ACC112 (cell line): Measurements from ENCODE around the gene KCNK2.

ENCODE experiments used
- H2AFZ ChIP-seq: fragments of 200-600 bp; sonication (generic); one replicate; pipeline ENCODE4 v1.6.0; 2017; ENCODE audit warnings: antibody characterized with exemption, low read length; ENCODE audit not compliant: unreplicated experiment
- H3K27ac ChIP-seq: fragments of 200-600 bp; sonication (generic); 2 replicates; pipeline ENCODE4 v1.5.1; 2014; ENCODE audit warnings: low read depth, mild to moderate bottlenecking, antibody characterized with exemption, low read length, moderate library complexity
- H3K27me3 ChIP-seq: fragments of 200-600 bp; sonication (generic); 2 replicates; pipeline ENCODE4 v1.6.1; 2014; ENCODE audit warnings: mild to moderate bottlenecking, antibody characterized with exemption, low read length, moderate library complexity, mixed read lengths; ENCODE audit not compliant: insufficient read depth
- H3K36me3 ChIP-seq: fragments of 200-600 bp; sonication (generic); 2 replicates; pipeline ENCODE4 v1.6.1; 2016; ENCODE audit warnings: mild to moderate bottlenecking, antibody characterized with exemption, low read length, moderate library complexity, mixed read lengths; ENCODE audit not compliant: insufficient read depth
- H3K4me1 ChIP-seq: fragments of 200-600 bp; sonication (generic); one replicate; pipeline ENCODE4 v1.6.1; 2016; ENCODE audit warnings: low read length, mixed read lengths; ENCODE audit not compliant: insufficient read depth, unreplicated experiment, control insufficient read depth
- H3K4me3 ChIP-seq: fragments of 200-600 bp; sonication (generic); 2 replicates; pipeline ENCODE4 v1.5.1; 2014; ENCODE audit warnings: mild to moderate bottlenecking, low read depth, low read length
- H3K79me2 ChIP-seq: fragments of 200-600 bp; sonication (generic); one replicate; pipeline ENCODE4 v1.6.0; 2016; ENCODE audit warnings: low read length; ENCODE audit not compliant: control insufficient read depth, unreplicated experiment, insufficient read depth

KCNK2 gene

GRCh38 chr1:215202868-215203267, 120.3 kb downstream of the KCNK2 start:
- no peaks in the 10 kb centered on the region for H3K27me3 ChIP-seq
- no peak overlapping the region for H2AFZ ChIP-seq
- H3K79me2 ChIP-seq: no peaks in the 10 kb centered on the region
- H3K36me3 ChIP-seq: no peaks in the 10 kb centered on the region
- no peak overlapping the region for H3K27ac ChIP-seq
- H3K4me3 ChIP-seq: no peak overlapping the region
- no peaks in the 10 kb centered on the region for H3K4me1 ChIP-seq

GRCh38 chr1:215210167-215210566, 127.6 kb downstream of the KCNK2 start:
- Histone ChIP-seq H3K27me3 (no peaks in the 10 kb centered on the region), H3K4me3 (no peak overlapping the region), H3K4me1 (no peaks in the 10 kb centered on the region), H3K36me3 (no peaks in the 10 kb centered on the region), H3K27ac (no peak overlapping the region), H2AFZ (no peak overlapping the region), H3K79me2 (no peaks in the 10 kb centered on the region)

GRCh38 chr1:215215846-215216245, 133.3 kb downstream of the KCNK2 start:
- Histone ChIP-seq H3K4me3 (no peak overlapping the region), H3K27me3 (no peaks in the 10 kb centered on the region), H3K36me3 (no peaks in the 10 kb centered on the region), H3K4me1 (no peaks in the 10 kb centered on the region), H2AFZ (no peak overlapping the region), H3K27ac (no peak overlapping the region), H3K79me2 (no peaks in the 10 kb centered on the region)

GRCh38 chr1:215219372-215219771, 136.8 kb downstream of the KCNK2 start:
- H2AFZ ChIP-seq: no peak overlapping the region
- H3K36me3 ChIP-seq: no peaks in the 10 kb centered on the region
- no peaks in the 10 kb centered on the region for H3K27me3 ChIP-seq
- H3K27ac ChIP-seq: no peak overlapping the region
- no peaks in the 10 kb centered on the region for H3K4me1 ChIP-seq
- no peaks in the 10 kb centered on the region for H3K79me2 ChIP-seq
- no peak overlapping the region for H3K4me3 ChIP-seq

- Histone ChIP-seq H3K36me3 (no peaks in the 10 kb centered on the region), H3K4me3 (no peak overlapping the region), H2AFZ (no peak overlapping the region), H3K27ac (no peak overlapping the region), H3K4me1 (no peaks in the 10 kb centered on the region), H3K79me2 (no peaks in the 10 kb centered on the region), H3K27me3 (no peaks in the 10 kb centered on the region)
Measured at GRCh38 chr1:215220346-215220745, 137.8 kb downstream of the KCNK2 start.

GRCh38 chr1:215226757-215227156, 144.2 kb downstream of the KCNK2 start:
- H3K4me1 ChIP-seq: no peaks in the 10 kb centered on the region
- no peaks in the 10 kb centered on the region for H3K27me3 ChIP-seq
- H3K79me2 ChIP-seq: no peaks in the 10 kb centered on the region
- H3K27ac ChIP-seq: no peak overlapping the region
- no peaks in the 10 kb centered on the region for H3K36me3 ChIP-seq
- no peak overlapping the region for H3K4me3 ChIP-seq
- H2AFZ ChIP-seq: no peak overlapping the region

GRCh38 chr1:215228193-215228592, 145.7 kb downstream of the KCNK2 start:
- Histone ChIP-seq H3K79me2 (no peaks in the 10 kb centered on the region), H3K4me1 (no peaks in the 10 kb centered on the region), H3K36me3 (no peaks in the 10 kb centered on the region), H3K4me3 (no peak overlapping the region), H3K27me3 (no peaks in the 10 kb centered on the region), H2AFZ (no peak overlapping the region), H3K27ac (no peak overlapping the region)

GRCh38 chr1:215241451-215241850, 158.9 kb downstream of the KCNK2 start:
- Histone ChIP-seq H3K27ac (no peak overlapping the region), H3K4me3 (no peak overlapping the region), H2AFZ (no peak overlapping the region), H3K4me1 (no peaks in the 10 kb centered on the region), H3K79me2 (no peaks in the 10 kb centered on the region), H3K27me3 (no peaks in the 10 kb centered on the region), H3K36me3 (no peaks in the 10 kb centered on the region)

GRCh38 chr1:215243345-215244054, 161.0 kb downstream of the KCNK2 start:
- Histone ChIP-seq H3K4me3 (no peak overlapping the region), H3K27me3 (no peaks in the 10 kb centered on the region), H3K27ac (no peak overlapping the region), H3K79me2 (no peaks in the 10 kb centered on the region), H3K4me1 (no peaks in the 10 kb centered on the region), H3K36me3 (no peaks in the 10 kb centered on the region), H2AFZ (no peak overlapping the region)

- no peaks in the 10 kb centered on the region for H3K4me1 ChIP-seq
- no peaks in the 10 kb centered on the region for H3K36me3 ChIP-seq
- H3K27ac ChIP-seq: no peak overlapping the region
- no peaks in the 10 kb centered on the region for H3K27me3 ChIP-seq
- no peak overlapping the region for H3K4me3 ChIP-seq
- no peaks in the 10 kb centered on the region for H3K79me2 ChIP-seq
- no peak overlapping the region for H2AFZ ChIP-seq
Measured at GRCh38 chr1:215250913-215251312, 168.4 kb downstream of the KCNK2 start.

- Histone ChIP-seq H3K27me3 (no peaks in the 10 kb centered on the region), H3K36me3 (no peaks in the 10 kb centered on the region), H3K4me1 (no peaks in the 10 kb centered on the region), H2AFZ (no peak overlapping the region), H3K4me3 (no peak overlapping the region), H3K27ac (no peak overlapping the region), H3K79me2 (no peaks in the 10 kb centered on the region)
Measured at GRCh38 chr1:215251428-215251827, 168.9 kb downstream of the KCNK2 start.
